CD14-positive monocyte (primary cell): ENCODE results near the gene COMMD1. TPM values are rescaled to one million over a fixed set of nuclear protein-coding genes. Genes with fewer than 3 reads are reported as not detected.

Experiments used
- DNase-seq, 3 donors: peaks; one replicate each; pipeline ENCODE4 v3.0.0-alpha.2; 2011 to 2022
- H2AFZ ChIP-seq: 2 replicates; pipeline ENCODE4 v1.6.0; 2012; ENCODE audit warnings: mild to moderate bottlenecking, low read depth, low read length, inconsistent platforms; ENCODE audit not compliant: insufficient read depth, poor library complexity, severe bottlenecking
- H3K27ac ChIP-seq, 2 donors: 1 replicate in 1 of 2; 2 replicates in 1 of 2; pipeline ENCODE4 v1.5.1; 2012 to 2013; ENCODE audit warnings: low read length in 2 of 2, control low read depth in 1 of 2, inconsistent platforms in 1 of 2, low read depth in 1 of 2, mild to moderate bottlenecking in 1 of 2
- H3K27me3 ChIP-seq, 2 donors: one replicate each; pipeline versions ENCODE4 v1.6.0 to v1.6.1; 2011 to 2013; ENCODE audit warnings: low read length in 2 of 2; ENCODE audit not compliant: control insufficient read depth in 2 of 2, insufficient read depth in 2 of 2
- H3K36me3 ChIP-seq, 2 donors: replicated peaks in 1 of 2; 1 replicate in 1 of 2; 2 replicates in 1 of 2; pipeline versions ENCODE4 v1.5.1 to v1.6.1; 2012 to 2013; ENCODE audit warnings: low read length in 2 of 2, control low read depth in 1 of 2, inconsistent platforms in 1 of 2, mild to moderate bottlenecking in 1 of 2; ENCODE audit not compliant: insufficient read depth in 2 of 2, control insufficient read depth in 1 of 2
- H3K4me1 ChIP-seq, 2 donors: 1 replicate in 1 of 2; 2 replicates in 1 of 2; pipeline versions ENCODE4 v1.5.1 to v1.6.1; 2012 to 2013; ENCODE audit warnings: low read length in 2 of 2, control low read depth in 1 of 2, inconsistent platforms in 1 of 2, mild to moderate bottlenecking in 1 of 2, moderate library complexity in 1 of 2; ENCODE audit not compliant: insufficient read depth in 2 of 2, control insufficient read depth in 1 of 2
- H3K4me2 ChIP-seq: replicated peaks from 2 replicates; pipeline ENCODE3; 2012; ENCODE audit warnings: low read length, moderate library complexity, mild to moderate bottlenecking; ENCODE audit not compliant: poor library complexity, severe bottlenecking; ENCODE audit errors: extremely low read depth
- H3K4me3 ChIP-seq, 3 experiments: fragments of 200-600 bp in 1 of 3; sonication (generic) in 1 of 3; replicated peaks in 1 of 3; 1 replicate in 2 of 3; 2 replicates in 1 of 3; pipeline ENCODE4 v1.5.1; 2011 to 2013; ENCODE audit warnings: low read length in 3 of 3, mild to moderate bottlenecking in 3 of 3, control low read depth in 2 of 3, low read depth in 2 of 3, inconsistent platforms in 1 of 3, moderate library complexity in 1 of 3
- H3K79me2 ChIP-seq: 2 replicates; pipeline ENCODE4 v1.6.0; 2012; ENCODE audit warnings: mild to moderate bottlenecking, control low read depth, inconsistent platforms, low read length, moderate library complexity; ENCODE audit not compliant: insufficient read depth
- H3K9ac ChIP-seq: 2 replicates; pipeline ENCODE4 v1.6.0; 2017; ENCODE audit warnings: low read length, mild to moderate bottlenecking; ENCODE audit not compliant: insufficient read depth, poor library complexity, severe bottlenecking
- H3K9me3 ChIP-seq, 2 donors: replicated peaks in 1 of 2; 1 replicate in 1 of 2; 2 replicates in 1 of 2; pipeline versions ENCODE4 v1.5.1 to v1.6.1; 2012 to 2013; ENCODE audit warnings: low read length in 2 of 2, control low read depth in 1 of 2; ENCODE audit not compliant: control insufficient read depth in 1 of 2, insufficient read depth in 1 of 2
- H4K20me1 ChIP-seq: 2 replicates; pipeline ENCODE4 v1.6.0; 2012; ENCODE audit warnings: mild to moderate bottlenecking, low read length, control low read depth, moderate library complexity; ENCODE audit not compliant: insufficient read depth
- H3K27ac Mint-ChIP-seq, 7 donors: one replicate each; pipeline ENCODE4 v1.8.0; 2020; ENCODE audit warnings: mild to moderate bottlenecking in 7 of 7, mixed read lengths in 7 of 7, moderate library complexity in 6 of 7, inconsistent platforms in 2 of 7
- H3K27me3 Mint-ChIP-seq, 3 donors: one replicate each; pipeline ENCODE4 v1.8.0; 2021 to 2022; ENCODE audit warnings: low read depth in 3 of 3, mild to moderate bottlenecking in 3 of 3, mixed read lengths in 3 of 3, moderate library complexity in 3 of 3, inconsistent platforms in 1 of 3
- H3K36me3 Mint-ChIP-seq, 2 donors: one replicate each; pipeline ENCODE4 v1.8.0; 2020; ENCODE audit warnings: mixed read lengths in 2 of 2, inconsistent platforms in 1 of 2, mild to moderate bottlenecking in 1 of 2
- H3K4me1 Mint-ChIP-seq: one replicate; pipeline ENCODE4 v1.8.0; 2020; ENCODE audit warnings: mild to moderate bottlenecking, mixed read lengths
- H3K4me3 Mint-ChIP-seq, 2 donors: one replicate each; pipeline ENCODE4 v1.8.0; 2020; ENCODE audit warnings: mild to moderate bottlenecking in 2 of 2, mixed read lengths in 2 of 2, moderate library complexity in 1 of 2
- H3K9me3 Mint-ChIP-seq, 7 donors: one replicate each; pipeline ENCODE4 v1.8.0; 2020 to 2022; ENCODE audit warnings: mixed read lengths in 7 of 7, mild to moderate bottlenecking in 6 of 7, moderate library complexity in 6 of 7, inconsistent platforms in 2 of 7
- CTCF ChIP-seq: fragments of 200-600 bp; IDR thresholded peaks from one replicate; pipeline ENCODE4 v1.8.0; 2022; ENCODE audit warnings: antibody characterized with exemption, mild to moderate bottlenecking
- WGBS: methylation state at CpG from one replicate; pipeline ENCODE4 v1.1.5; 2013; ENCODE audit warnings: missing lambda C conversion rate; ENCODE audit not compliant: insufficient coverage; 5-methylcytosine and 5-hydroxymethylcytosine counted together
- intact Hi-C, 2 donors: fragments of 100-400 bp; cut with micrococcal nuclease; formaldehyde crosslinking; loops; one replicate each; pipeline versions ENCODE4 v1.15.0 to v1.15.1; 2023
- polyA plus RNA-seq, 3 donors: library from polyadenylated mRNA; depleted of rRNA in 1 of 3; unstranded in 2 of 3; stranded (reverse) in 1 of 3; fragments of 300-500 nt in 2 of 3; fragments of >200 nt in 1 of 3; fragmentation: Illumina TruSeq in 2 of 3; gene quantifications; 1 replicate in 2 of 3; 2 replicates in 1 of 3; pipeline ENCODE4 v1.2.3, GENCODE V29; 2012 to 2021

The COMMD1 gene
- polyA plus RNA-seq, 3 donors: 25.2 to 82.1 (median 70.7) TPM

GRCh38 chr2:62114564-62114963 lies 209.1 kb downstream of the COMMD1 start:
- no peak overlapping the region for H3K27ac ChIP-seq
- H3K27ac Mint-ChIP-seq: peak overlapping the region in 2 of 7 donors; percentile 7 to 18
- H3K79me2 ChIP-seq: no peaks in the 10 kb centered on the region
- intact Hi-C loops: no loop called here
- peaks cover 18% of the 10 kb centered on the region for H3K4me1 Mint-ChIP-seq
- H2AFZ ChIP-seq: no peak overlapping the region
- no peaks in the 10 kb centered on the region for H4K20me1 ChIP-seq
- H3K4me3 Mint-ChIP-seq: no peak overlapping the region
- H3K4me3 ChIP-seq: no peak overlapping the region
- H3K9me3 ChIP-seq: no peaks in the 10 kb centered on the region
- no peak overlapping the region for H3K4me2 ChIP-seq
- H3K4me1 ChIP-seq: peaks cover 0 to 10% of the 10 kb centered on the region in 2 donors
- no peak for DNase-seq
- no peaks in the 10 kb centered on the region for H3K36me3 ChIP-seq
- no peaks in the 10 kb centered on the region for H3K9me3 Mint-ChIP-seq
- WGBS: 95% methylated on average over 3 of the region's 5 CpGs
- peaks cover 0 to 1% (median 0%) of the 10 kb centered on the region in 3 donors for H3K27me3 Mint-ChIP-seq
- no peak for TF ChIP-seq CTCF
- no peaks in the 10 kb centered on the region for H3K27me3 ChIP-seq
- H3K9ac ChIP-seq: no peak overlapping the region
- H3K36me3 Mint-ChIP-seq: peaks cover 0 to 5% of the 10 kb centered on the region in 2 donors

GRCh38 chr2:62116983-62117382 lies 211.5 kb downstream of the COMMD1 start:
- H3K27ac ChIP-seq: no peak overlapping the region
- no peak overlapping the region for H3K4me3 ChIP-seq
- no peak overlapping the region for H2AFZ ChIP-seq
- no peak overlapping the region for H3K4me2 ChIP-seq
- H3K4me3 Mint-ChIP-seq: no peak overlapping the region
- no CpG with 5 or more reads among the region's 3 CpGs for WGBS
- no peak for DNase-seq
- no peak for TF ChIP-seq CTCF
- no peak overlapping the region for H3K27ac Mint-ChIP-seq
- H3K4me1 Mint-ChIP-seq: peaks cover 26% of the 10 kb centered on the region
- no peaks in the 10 kb centered on the region for H3K79me2 ChIP-seq
- H3K36me3 Mint-ChIP-seq: peaks cover 2 to 3% of the 10 kb centered on the region in 2 donors
- H3K27me3 ChIP-seq: no peaks in the 10 kb centered on the region
- no peaks in the 10 kb centered on the region for H3K36me3 ChIP-seq
- peaks cover 0 to 1% (median 0%) of the 10 kb centered on the region in 3 donors for H3K27me3 Mint-ChIP-seq
- H3K9me3 ChIP-seq: no peaks in the 10 kb centered on the region
- H4K20me1 ChIP-seq: no peaks in the 10 kb centered on the region
- H3K4me1 ChIP-seq: peaks cover 4 to 12% of the 10 kb centered on the region in 2 donors
- no peak overlapping the region for H3K9ac ChIP-seq
- no peaks in the 10 kb centered on the region for H3K9me3 Mint-ChIP-seq
- intact Hi-C loops: no loop called here
